Nephron (organoid): ENCODE results near the gene PGM5.

Experiments
- H3K27ac Mint-ChIP-seq, 3 experiments: 2 replicates each; pipeline ENCODE4 v1.8.0; 2020; ENCODE audit warnings: mixed read lengths in 3 of 3, mild to moderate bottlenecking in 2 of 3, moderate library complexity in 1 of 3
- H3K27me3 Mint-ChIP-seq: 2 replicates; pipeline ENCODE4 v1.8.0; 2021; ENCODE audit warnings: low read depth, mild to moderate bottlenecking, moderate library complexity, mixed read lengths
- H3K36me3 Mint-ChIP-seq: 2 replicates; pipeline ENCODE4 v1.8.0; 2020; ENCODE audit warnings: low read depth, mixed read lengths
- H3K4me1 Mint-ChIP-seq: 2 replicates; pipeline ENCODE4 v1.8.0; 2020; ENCODE audit warnings: mixed read lengths
- H3K4me3 Mint-ChIP-seq, 3 experiments: 2 replicates each; pipeline ENCODE4 v1.8.0; 2020; ENCODE audit warnings: mild to moderate bottlenecking in 3 of 3, mixed read lengths in 3 of 3, moderate library complexity in 2 of 3
- H3K9me3 Mint-ChIP-seq: 2 replicates; pipeline ENCODE4 v1.8.0; 2020; ENCODE audit warnings: mixed read lengths
- TF ChIP-seq, protein P1 (sequence below), 3 experiments: fragments of 200-600 bp; sonication (generic); IDR thresholded peaks; one replicate each; pipeline ENCODE4 v1.5.0; 2021; ENCODE audit warnings: antibody characterized with exemption in 3 of 3; ENCODE audit not compliant: unreplicated experiment in 3 of 3

Gene PGM5

DNA sequence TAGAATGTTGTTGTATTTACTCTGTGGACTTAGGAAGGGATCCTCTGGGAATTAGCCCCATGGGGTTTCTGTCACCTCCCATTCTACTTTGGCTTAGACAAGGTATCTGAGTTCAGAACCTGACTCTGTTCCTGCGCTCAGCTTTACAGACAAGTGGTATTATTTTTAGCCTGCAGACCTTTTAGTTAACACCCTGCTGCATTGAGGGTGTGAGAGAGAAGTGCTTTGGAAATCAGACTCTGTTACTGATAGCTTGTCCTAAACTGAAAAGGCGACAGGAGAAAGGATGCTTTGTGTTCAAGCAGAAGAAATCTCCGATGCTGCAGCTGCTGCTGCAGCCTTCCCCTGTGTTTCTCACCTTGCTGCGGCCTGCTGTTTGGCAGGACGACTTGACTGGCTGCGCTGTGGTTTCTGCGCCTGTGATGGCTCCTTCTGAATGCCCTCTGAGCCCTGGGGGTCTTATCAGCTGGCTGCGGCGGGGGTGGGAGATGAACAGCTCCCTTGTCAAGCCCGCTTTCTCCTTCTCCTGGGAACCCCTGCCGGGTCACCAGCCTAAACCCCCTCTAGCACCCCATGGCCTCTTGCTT lies 61.9 kb downstream of the PGM5 start:
- H3K27ac Mint-ChIP-seq, result no peak overlapping the region
- H3K27me3 Mint-ChIP-seq, result no peaks in the 10 kb centered on the region
- TF ChIP-seq, protein P1, sequence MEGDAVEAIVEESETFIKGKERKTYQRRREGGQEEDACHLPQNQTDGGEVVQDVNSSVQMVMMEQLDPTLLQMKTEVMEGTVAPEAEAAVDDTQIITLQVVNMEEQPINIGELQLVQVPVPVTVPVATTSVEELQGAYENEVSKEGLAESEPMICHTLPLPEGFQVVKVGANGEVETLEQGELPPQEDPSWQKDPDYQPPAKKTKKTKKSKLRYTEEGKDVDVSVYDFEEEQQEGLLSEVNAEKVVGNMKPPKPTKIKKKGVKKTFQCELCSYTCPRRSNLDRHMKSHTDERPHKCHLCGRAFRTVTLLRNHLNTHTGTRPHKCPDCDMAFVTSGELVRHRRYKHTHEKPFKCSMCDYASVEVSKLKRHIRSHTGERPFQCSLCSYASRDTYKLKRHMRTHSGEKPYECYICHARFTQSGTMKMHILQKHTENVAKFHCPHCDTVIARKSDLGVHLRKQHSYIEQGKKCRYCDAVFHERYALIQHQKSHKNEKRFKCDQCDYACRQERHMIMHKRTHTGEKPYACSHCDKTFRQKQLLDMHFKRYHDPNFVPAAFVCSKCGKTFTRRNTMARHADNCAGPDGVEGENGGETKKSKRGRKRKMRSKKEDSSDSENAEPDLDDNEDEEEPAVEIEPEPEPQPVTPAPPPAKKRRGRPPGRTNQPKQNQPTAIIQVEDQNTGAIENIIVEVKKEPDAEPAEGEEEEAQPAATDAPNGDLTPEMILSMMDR (IDR thresholded peaks at IDR 0.05; ENCODE audit: unreplicated experiment in 3 of 3), result no peak
- peaks cover 28% of the 10 kb centered on the region for H3K36me3 Mint-ChIP-seq
- no peaks in the 10 kb centered on the region for H3K9me3 Mint-ChIP-seq
- peaks cover 13% of the 10 kb centered on the region for H3K4me1 Mint-ChIP-seq
- H3K4me3 Mint-ChIP-seq, result no peak overlapping the region

DNA sequence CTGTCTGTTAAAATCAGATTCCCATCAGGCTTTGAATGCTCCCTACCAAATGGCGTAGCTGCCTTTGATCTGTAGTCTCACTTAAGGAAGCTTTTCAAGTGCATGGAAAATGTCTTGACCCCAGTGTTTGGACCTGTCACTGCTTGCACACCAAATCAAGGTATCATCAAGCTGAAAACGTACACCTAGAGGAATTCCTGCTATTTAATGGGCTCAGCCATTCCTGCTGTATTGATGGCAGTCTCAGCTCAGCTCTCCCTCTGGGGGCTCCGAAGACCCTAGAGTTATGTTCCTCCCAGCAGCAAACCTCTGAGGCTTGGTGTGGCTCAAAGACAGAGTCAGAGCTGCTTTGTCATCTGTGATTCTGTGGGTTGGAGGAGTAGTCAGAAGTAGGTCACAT lies 63.5 kb downstream of the PGM5 start:
- TF ChIP-seq, protein P1 (IDR thresholded peaks at IDR 0.05; ENCODE audit: unreplicated experiment in 3 of 3), result no peak
- Mint-ChIP-seq H3K4me1 (peaks cover 24% of the 10 kb centered on the region), H3K9me3 (peaks cover 6% of the 10 kb centered on the region), H3K4me3 (no peak overlapping the region), H3K27me3 (no peaks in the 10 kb centered on the region), H3K36me3 (peaks cover 37% of the 10 kb centered on the region), H3K27ac (no peak overlapping the region)

DNA sequence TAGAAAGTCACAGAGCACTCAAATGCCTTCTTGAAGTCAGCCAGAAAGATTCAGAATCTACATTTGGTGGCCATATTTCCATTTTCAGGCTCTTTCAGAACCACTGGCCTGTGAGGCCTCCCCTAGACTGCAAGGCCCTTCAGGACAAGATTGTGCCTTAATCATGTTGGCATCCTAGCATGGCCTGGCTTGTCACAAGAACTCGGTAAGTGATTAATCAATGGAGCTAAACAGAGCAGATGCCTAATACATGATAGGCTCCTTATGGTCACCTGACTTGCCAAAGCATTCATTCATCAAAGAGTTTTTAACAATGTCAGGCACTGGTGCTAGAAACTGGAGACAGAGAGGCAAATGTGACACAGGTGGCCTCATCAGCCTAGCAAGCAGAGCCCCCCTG lies 70.3 kb downstream of the PGM5 start:
- H3K36me3 Mint-ChIP-seq, result peaks cover 24% of the 10 kb centered on the region
- TF ChIP-seq, protein P1 (IDR thresholded peaks at IDR 0.05; ENCODE audit: unreplicated experiment in 3 of 3), result no peak

DNA sequence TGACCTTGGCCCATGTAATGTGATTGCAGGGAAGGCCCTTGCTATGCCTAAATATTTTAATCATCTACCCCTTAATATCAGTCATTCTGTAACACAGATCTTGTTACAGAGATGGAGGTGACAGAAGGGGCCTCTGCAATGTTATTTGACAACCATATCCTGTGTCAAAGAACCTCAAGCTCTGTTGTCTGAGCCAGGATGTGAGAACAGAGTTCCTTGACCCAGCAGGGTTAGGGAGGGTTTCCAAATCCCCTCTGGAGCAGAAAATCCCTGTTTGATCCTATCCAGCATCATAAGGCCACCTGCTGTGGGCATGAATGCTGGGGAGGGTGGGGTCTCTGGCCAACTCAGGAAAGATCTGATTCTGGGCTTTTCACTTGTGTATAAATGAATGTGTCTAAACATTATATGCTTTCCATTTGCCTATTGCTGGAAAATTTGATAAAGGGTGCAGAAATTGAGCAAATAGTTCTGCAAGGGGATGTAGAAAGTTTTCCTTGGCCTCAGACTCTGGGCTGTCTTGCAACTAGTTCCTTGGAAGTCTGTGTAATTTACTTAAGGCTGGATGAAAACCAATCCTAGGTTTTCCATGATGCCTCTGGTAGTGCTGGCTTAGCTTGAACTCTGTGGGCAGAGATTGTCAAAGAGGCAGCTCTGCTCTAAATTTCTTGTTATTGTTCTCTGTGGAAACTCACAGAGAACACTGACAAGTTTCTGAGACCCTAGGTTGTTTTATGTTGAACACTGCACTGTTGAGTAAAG lies 71.0 kb downstream of the PGM5 start:
- TF ChIP-seq, protein P1 (IDR thresholded peaks at IDR 0.05; ENCODE audit: unreplicated experiment in 3 of 3), result no peak
- Mint-ChIP-seq H3K27me3 (peaks cover 4% of the 10 kb centered on the region), H3K9me3 (peaks cover 6% of the 10 kb centered on the region), H3K27ac (peak overlapping the region; percentile 57 to 92 (median 81)), H3K4me1 (peaks cover 74% of the 10 kb centered on the region), H3K4me3 (peak overlapping the region in 1 of 3 experiments; percentile 3), H3K36me3 (peaks cover 19% of the 10 kb centered on the region)

More for the DNA sequence above, 70.3 kb downstream of the PGM5 start:
- Mint-ChIP-seq H3K27me3 (peaks cover 4% of the 10 kb centered on the region), H3K27ac (peak overlapping the region; percentile 59 to 92 (median 83)), H3K9me3 (peaks cover 6% of the 10 kb centered on the region), H3K4me3 (peak overlapping the region in 1 of 3 experiments; percentile 13), H3K4me1 (peaks cover 74% of the 10 kb centered on the region)

DNA sequence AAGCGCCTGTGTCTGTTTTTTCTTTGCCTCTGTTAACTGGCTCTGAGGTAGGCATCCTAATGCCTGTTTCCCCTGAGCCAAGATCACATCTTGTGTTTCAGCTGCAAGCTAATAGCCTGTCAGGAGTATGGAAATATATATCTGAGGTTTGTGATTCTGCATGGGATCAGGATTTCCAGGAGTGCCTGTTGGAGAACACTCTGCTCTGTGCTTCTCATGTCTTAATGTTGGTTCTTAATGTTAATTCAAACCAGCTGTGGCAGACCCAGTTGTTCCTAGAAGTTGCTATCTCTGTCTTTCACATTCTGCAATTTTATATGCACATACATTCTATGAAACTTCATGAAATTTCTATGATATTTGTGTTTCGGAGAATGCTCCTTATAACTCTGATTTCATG lies 72.1 kb downstream of the PGM5 start:
- H3K9me3 Mint-ChIP-seq, result peaks cover 5% of the 10 kb centered on the region
- H3K4me3 Mint-ChIP-seq, result peak overlapping the region in 1 of 3 experiments; percentile 56
- H3K27me3 Mint-ChIP-seq, result peaks cover 4% of the 10 kb centered on the region
- peak overlapping the region; percentile 63 to 92 (median 81) for H3K27ac Mint-ChIP-seq
- TF ChIP-seq, protein P1 (IDR thresholded peaks at IDR 0.05; ENCODE audit: unreplicated experiment in 3 of 3), result no peak
- peaks cover 11% of the 10 kb centered on the region for H3K36me3 Mint-ChIP-seq
- H3K4me1 Mint-ChIP-seq, result peaks cover 81% of the 10 kb centered on the region
